A673 (cell line): ENCODE results near the gene PYDC2.

Experiments used
- EZH2 ChIP-seq: fragments of 200-600 bp; sonication (generic); IDR thresholded peaks from 2 replicates; pipeline ENCODE4 v1.6.1; 2017; ENCODE audit warnings: borderline replicate concordance, low read depth, mild to moderate bottlenecking, mixed read lengths, antibody characterized with exemption, low read length; ENCODE audit not compliant: poor library complexity, severe bottlenecking
- TF ChIP-seq, protein P1 (sequence below): fragments of 300-800, 200-600 bp; sonication (generic); conservative IDR thresholded peaks from 2 replicates; pipeline ENCODE4 v1.5.1; 2017; ENCODE audit warnings: low read depth, mild to moderate bottlenecking, antibody characterized with exemption, low read length, moderate library complexity, mixed read lengths

DNA sequence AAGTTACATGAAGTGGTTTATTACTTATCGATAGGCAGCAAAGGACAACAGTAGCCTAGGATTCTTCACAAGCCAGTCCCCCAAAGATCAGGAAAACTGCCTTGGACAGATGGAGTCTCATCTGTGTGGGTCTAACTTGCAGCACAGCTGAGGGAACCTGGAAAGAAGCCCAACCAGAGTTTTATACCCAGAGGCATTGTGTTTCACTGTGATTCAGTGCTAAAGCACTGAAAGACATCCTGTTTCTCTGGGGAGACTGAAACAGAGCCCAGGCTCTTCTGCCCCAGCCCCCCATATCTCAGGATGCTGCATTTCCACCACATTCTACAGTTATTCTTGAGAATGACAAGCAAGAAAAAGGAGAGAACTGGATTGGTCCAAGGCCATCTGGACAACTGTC is 48.2 kb upstream of the PYDC2 start:
- TF ChIP-seq, protein P1, sequence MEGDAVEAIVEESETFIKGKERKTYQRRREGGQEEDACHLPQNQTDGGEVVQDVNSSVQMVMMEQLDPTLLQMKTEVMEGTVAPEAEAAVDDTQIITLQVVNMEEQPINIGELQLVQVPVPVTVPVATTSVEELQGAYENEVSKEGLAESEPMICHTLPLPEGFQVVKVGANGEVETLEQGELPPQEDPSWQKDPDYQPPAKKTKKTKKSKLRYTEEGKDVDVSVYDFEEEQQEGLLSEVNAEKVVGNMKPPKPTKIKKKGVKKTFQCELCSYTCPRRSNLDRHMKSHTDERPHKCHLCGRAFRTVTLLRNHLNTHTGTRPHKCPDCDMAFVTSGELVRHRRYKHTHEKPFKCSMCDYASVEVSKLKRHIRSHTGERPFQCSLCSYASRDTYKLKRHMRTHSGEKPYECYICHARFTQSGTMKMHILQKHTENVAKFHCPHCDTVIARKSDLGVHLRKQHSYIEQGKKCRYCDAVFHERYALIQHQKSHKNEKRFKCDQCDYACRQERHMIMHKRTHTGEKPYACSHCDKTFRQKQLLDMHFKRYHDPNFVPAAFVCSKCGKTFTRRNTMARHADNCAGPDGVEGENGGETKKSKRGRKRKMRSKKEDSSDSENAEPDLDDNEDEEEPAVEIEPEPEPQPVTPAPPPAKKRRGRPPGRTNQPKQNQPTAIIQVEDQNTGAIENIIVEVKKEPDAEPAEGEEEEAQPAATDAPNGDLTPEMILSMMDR = no peak
- no peak for TF ChIP-seq EZH2
